ENCODE results near the gene IRF8.

The IRF8 gene

DNA sequence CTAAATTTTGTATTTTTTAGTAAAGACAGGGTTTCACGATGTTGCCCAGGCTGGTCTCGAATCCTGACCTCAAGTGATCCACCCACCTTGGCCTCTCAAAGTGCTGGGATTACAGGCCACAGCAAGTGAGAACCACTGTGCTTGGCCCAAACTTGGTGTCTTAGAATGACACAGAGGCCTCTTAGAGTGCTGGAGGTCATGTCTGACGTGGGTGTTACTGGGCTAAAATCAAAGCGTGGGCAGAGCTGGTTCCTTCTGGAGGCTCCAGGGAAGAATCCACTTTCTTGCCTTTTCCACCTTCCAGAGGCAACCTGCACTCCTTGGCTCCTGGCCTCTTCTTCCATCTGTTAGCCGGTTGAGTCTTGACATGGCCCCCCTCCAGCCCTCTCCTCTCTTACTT, 53.8 kb downstream of the IRF8 start:
- no peaks in the 10 kb centered on the region for H3K9me3 Mint-ChIP-seq
- peaks cover 8% of the 10 kb centered on the region for H3K27me3 Mint-ChIP-seq
- H3K4me3 Mint-ChIP-seq: no peak overlapping the region
- H3K36me3 Mint-ChIP-seq (ENCODE audit: insufficient read depth): peaks cover 4% of the 10 kb centered on the region
- H3K4me1 Mint-ChIP-seq: peaks cover 26% of the 10 kb centered on the region
- DNase-seq (ENCODE audit: low spot score in 2 of 2) (no peak), ATAC-seq (replicated peaks; ENCODE audit: extremely low read depth, poor library complexity, severe bottlenecking) (no peak)
- no peak overlapping the region for H3K27ac Mint-ChIP-seq (ENCODE audit: low read depth)

- DNase-seq (ENCODE audit: low spot score in 2 of 2) (no peak), ATAC-seq (replicated peaks; ENCODE audit: extremely low read depth, poor library complexity, severe bottlenecking) (no peak)
- Mint-ChIP-seq H3K36me3 (ENCODE audit: insufficient read depth) (peaks cover 2% of the 10 kb centered on the region), H3K4me3 (no peak overlapping the region), H3K27me3 (peaks cover 8% of the 10 kb centered on the region), H3K9me3 (no peaks in the 10 kb centered on the region), H3K4me1 (peaks cover 11% of the 10 kb centered on the region), H3K27ac (ENCODE audit: low read depth) (no peak overlapping the region)
Measured at GRCh38 chr16:85954927-85955519, 56.1 kb downstream of the IRF8 start.

- H3K27ac Mint-ChIP-seq (ENCODE audit: low read depth): no peak overlapping the region
- peaks cover 2% of the 10 kb centered on the region for H3K36me3 Mint-ChIP-seq (ENCODE audit: insufficient read depth)
- no peaks in the 10 kb centered on the region for H3K9me3 Mint-ChIP-seq
- peaks cover 8% of the 10 kb centered on the region for H3K27me3 Mint-ChIP-seq
- DNase-seq (ENCODE audit: low spot score in 2 of 2): no peak
- no peak overlapping the region for H3K4me3 Mint-ChIP-seq
- no peak for ATAC-seq (replicated peaks; ENCODE audit: extremely low read depth, poor library complexity, severe bottlenecking)
- H3K4me1 Mint-ChIP-seq: peaks cover 10% of the 10 kb centered on the region
Measured at GRCh38 chr16:85955566-85955965, 56.6 kb downstream of the IRF8 start.

GRCh38 chr16:85956426-85956825, 57.5 kb downstream of the IRF8 start:
- ATAC-seq (replicated peaks; ENCODE audit: extremely low read depth, poor library complexity, severe bottlenecking): no peak
- Mint-ChIP-seq H3K9me3 (no peaks in the 10 kb centered on the region), H3K4me3 (no peak overlapping the region), H3K36me3 (ENCODE audit: insufficient read depth) (peaks cover 2% of the 10 kb centered on the region), H3K27ac (ENCODE audit: low read depth) (peak overlapping the region; percentile 61), H3K4me1 (peaks cover 10% of the 10 kb centered on the region), H3K27me3 (peaks cover 8% of the 10 kb centered on the region)
- DNase-seq (ENCODE audit: low spot score in 2 of 2): no peak

DNA sequence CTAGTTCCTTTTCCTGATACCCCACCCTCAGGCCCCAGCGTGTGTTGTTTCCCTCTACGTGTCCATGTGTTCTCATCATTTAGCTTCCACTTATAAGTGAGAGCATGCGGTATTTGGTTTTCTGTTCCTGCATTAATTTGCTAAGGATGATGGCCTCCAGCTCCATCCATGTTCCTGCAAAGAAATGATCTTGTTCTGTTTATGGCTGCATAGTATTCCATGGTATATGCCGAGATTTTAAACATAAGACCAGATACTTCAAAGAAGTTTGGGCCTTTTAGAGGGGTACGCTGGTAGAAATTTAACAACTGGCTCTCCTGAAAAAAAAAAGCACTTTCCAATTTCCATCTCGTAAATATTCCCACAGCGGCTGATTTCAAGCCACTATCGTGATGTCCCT, 59.8 kb downstream of the IRF8 start:
- H3K4me3 Mint-ChIP-seq: no peak overlapping the region
- ATAC-seq (replicated peaks; ENCODE audit: extremely low read depth, poor library complexity, severe bottlenecking) (no peak), DNase-seq (ENCODE audit: low spot score in 2 of 2) (no peak)
- H3K27ac Mint-ChIP-seq (ENCODE audit: low read depth): no peak overlapping the region
- H3K27me3 Mint-ChIP-seq: peaks cover 8% of the 10 kb centered on the region
- H3K9me3 Mint-ChIP-seq: no peaks in the 10 kb centered on the region
- peaks cover 2% of the 10 kb centered on the region for H3K36me3 Mint-ChIP-seq (ENCODE audit: insufficient read depth)
- peaks cover 10% of the 10 kb centered on the region for H3K4me1 Mint-ChIP-seq

- peaks cover 8% of the 10 kb centered on the region for H3K27me3 Mint-ChIP-seq
- DNase-seq (ENCODE audit: low spot score in 2 of 2) (no peak), ATAC-seq (replicated peaks; ENCODE audit: extremely low read depth, poor library complexity, severe bottlenecking) (no peak)
- no peak overlapping the region for H3K4me3 Mint-ChIP-seq
- peaks cover 2% of the 10 kb centered on the region for H3K36me3 Mint-ChIP-seq (ENCODE audit: insufficient read depth)
- no peak overlapping the region for H3K27ac Mint-ChIP-seq (ENCODE audit: low read depth)
- H3K4me1 Mint-ChIP-seq: peaks cover 10% of the 10 kb centered on the region
- no peaks in the 10 kb centered on the region for H3K9me3 Mint-ChIP-seq
Measured at GRCh38 chr16:85959686-85960085, 60.7 kb downstream of the IRF8 start.

GRCh38 chr16:85960486-85961046, 61.6 kb downstream of the IRF8 start:
- Mint-ChIP-seq H3K4me1 (peaks cover 10% of the 10 kb centered on the region), H3K27me3 (peaks cover 8% of the 10 kb centered on the region), H3K36me3 (ENCODE audit: insufficient read depth) (peaks cover 2% of the 10 kb centered on the region), H3K4me3 (no peak overlapping the region), H3K27ac (ENCODE audit: low read depth) (no peak overlapping the region), H3K9me3 (no peaks in the 10 kb centered on the region)
- DNase-seq (ENCODE audit: low spot score in 2 of 2) (no peak), ATAC-seq (replicated peaks; ENCODE audit: extremely low read depth, poor library complexity, severe bottlenecking) (no peak)

DNA sequence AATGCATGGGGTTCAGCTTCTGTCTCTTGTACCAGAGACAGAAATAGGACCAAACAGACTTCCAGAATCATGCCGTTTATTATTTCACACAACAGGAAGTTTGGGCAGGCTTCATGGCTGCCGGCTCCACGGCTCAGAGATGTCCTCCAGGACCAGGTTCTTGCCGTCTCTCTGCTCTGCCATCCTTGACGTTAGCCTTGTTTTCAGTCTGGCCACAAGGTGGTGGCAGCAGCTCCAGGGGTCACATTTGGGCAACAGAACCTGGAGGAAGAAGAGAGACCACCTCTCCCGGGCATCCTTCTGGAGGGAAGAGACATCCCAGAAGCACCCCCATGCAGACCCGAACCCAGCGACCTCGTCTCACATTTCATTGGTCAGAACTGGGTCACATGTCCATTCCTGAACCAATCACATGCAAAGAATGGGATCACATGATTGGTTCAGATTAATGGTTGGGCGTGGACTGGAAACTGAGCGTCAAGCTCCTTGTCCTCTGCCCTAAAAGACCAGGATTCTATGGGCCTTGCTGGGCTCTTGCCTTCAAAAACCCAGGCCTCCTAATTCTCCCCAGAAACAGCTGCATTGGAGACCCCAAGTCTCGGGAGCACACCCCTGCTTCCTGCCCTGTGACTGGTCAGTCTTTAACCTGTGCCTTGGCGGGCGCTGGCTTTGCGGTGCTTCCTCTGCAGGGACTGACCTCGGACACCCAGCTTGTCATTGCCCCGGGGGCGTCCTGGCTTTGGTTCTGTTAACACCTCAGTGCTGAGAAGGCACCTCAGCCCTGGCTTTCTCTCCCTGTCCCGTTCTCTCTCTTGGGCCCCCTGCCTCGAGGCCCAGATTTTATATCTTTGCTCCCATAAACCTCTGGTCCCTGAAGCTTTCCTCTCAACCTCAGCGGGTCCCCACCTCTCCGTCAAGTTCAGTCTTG, 63.3 kb downstream of the IRF8 start:
- H3K27me3 Mint-ChIP-seq: no peaks in the 10 kb centered on the region
- no peak overlapping the region for H3K4me3 Mint-ChIP-seq
- no peaks in the 10 kb centered on the region for H3K4me1 Mint-ChIP-seq
- ATAC-seq (replicated peaks; ENCODE audit: extremely low read depth, poor library complexity, severe bottlenecking) (no peak), DNase-seq (ENCODE audit: low spot score in 2 of 2) (no peak)
- H3K36me3 Mint-ChIP-seq (ENCODE audit: insufficient read depth): no peaks in the 10 kb centered on the region
- H3K9me3 Mint-ChIP-seq: no peaks in the 10 kb centered on the region
- H3K27ac Mint-ChIP-seq (ENCODE audit: low read depth): no peak overlapping the region

DNA sequence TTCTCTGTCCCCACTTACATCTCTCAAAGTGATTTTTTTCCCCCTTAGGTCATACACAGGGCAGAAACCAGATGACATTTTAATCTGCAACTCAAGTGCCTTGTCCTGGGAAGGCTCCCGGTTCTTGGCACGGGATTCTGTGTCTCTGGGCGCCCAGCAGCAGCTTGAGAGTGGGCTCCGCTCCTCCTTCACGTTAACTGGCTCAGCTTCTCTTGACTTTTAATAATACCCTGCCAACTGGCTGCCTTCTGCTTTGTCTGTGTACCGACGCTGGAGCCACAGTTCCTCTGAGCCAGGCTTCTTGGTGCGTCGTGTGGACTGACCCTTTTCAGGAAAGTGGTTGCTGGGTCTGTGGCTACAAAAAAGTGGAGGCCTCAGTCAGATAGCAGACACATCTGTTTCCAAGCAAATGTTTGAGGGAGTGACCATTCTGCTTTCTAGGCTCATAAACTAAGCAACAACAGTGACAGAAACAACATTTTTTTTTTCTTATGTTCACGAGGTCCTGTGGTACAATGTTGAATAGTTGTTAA, 64.9 kb downstream of the IRF8 start:
- Mint-ChIP-seq H3K36me3 (ENCODE audit: insufficient read depth) (no peaks in the 10 kb centered on the region), H3K27me3 (no peaks in the 10 kb centered on the region), H3K4me1 (no peaks in the 10 kb centered on the region), H3K9me3 (no peaks in the 10 kb centered on the region), H3K27ac (ENCODE audit: low read depth) (no peak overlapping the region), H3K4me3 (no peak overlapping the region)
- no peak for DNase-seq (ENCODE audit: low spot score in 2 of 2)
- ATAC-seq (replicated peaks; ENCODE audit: extremely low read depth, poor library complexity, severe bottlenecking): no peak

DNA sequence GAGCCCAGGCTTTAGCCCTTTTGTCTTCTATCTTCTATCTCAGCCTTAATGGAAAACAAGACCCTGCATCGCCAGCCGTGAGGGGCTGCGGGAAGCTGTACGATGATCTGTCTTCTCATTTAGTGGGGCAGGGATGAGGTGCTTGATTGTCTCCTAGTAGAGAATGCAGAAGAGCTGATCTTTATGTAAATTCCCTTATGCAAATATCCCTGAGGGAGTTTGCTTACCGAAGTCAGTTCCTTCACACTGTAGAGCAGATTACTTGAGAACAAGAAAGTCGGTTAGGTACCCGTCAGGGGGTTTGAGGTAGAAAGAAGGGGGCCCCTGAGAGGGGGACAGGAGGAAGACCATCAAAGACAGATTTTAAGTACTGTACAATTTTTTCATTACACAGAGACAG, 66.2 kb downstream of the IRF8 start:
- Mint-ChIP-seq H3K27ac (ENCODE audit: low read depth) (no peak overlapping the region), H3K9me3 (no peaks in the 10 kb centered on the region), H3K4me1 (no peaks in the 10 kb centered on the region), H3K27me3 (no peaks in the 10 kb centered on the region), H3K4me3 (no peak overlapping the region), H3K36me3 (ENCODE audit: insufficient read depth) (no peaks in the 10 kb centered on the region)
- DNase-seq (ENCODE audit: low spot score in 2 of 2) (no peak), ATAC-seq (replicated peaks; ENCODE audit: extremely low read depth, poor library complexity, severe bottlenecking) (no peak)

DNA sequence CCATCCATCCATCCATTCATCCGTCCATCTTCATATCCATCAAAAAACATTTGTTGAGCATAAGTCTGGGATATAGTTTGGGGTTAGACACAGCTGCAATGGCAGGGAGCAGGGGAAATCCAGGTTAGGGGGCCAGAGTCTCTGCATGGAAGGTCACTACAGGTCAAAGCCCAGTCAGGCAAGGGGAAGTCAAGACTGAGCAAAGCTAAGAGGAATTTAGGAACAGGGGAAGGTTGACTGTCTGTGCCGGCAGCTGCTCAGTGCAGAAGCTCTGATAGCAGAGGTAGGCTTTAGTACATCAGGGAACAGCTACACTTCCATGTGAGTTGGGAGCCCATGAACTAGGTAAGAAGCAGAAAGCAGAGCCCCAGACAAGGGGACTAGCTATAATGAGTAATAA, 68.1 kb downstream of the IRF8 start:
- Mint-ChIP-seq H3K27me3 (no peaks in the 10 kb centered on the region), H3K36me3 (ENCODE audit: insufficient read depth) (no peaks in the 10 kb centered on the region), H3K9me3 (no peaks in the 10 kb centered on the region), H3K27ac (ENCODE audit: low read depth) (no peak overlapping the region), H3K4me3 (no peak overlapping the region), H3K4me1 (no peaks in the 10 kb centered on the region)
- no peak for DNase-seq (ENCODE audit: low spot score in 2 of 2)
- no peak for ATAC-seq (replicated peaks; ENCODE audit: extremely low read depth, poor library complexity, severe bottlenecking)

- Mint-ChIP-seq H3K4me1 (no peaks in the 10 kb centered on the region), H3K27ac (ENCODE audit: low read depth) (no peak overlapping the region), H3K27me3 (no peaks in the 10 kb centered on the region), H3K4me3 (no peak overlapping the region), H3K9me3 (no peaks in the 10 kb centered on the region), H3K36me3 (ENCODE audit: insufficient read depth) (no peaks in the 10 kb centered on the region)
- ATAC-seq (replicated peaks; ENCODE audit: extremely low read depth, poor library complexity, severe bottlenecking) (no peak), DNase-seq (ENCODE audit: low spot score in 2 of 2) (no peak)
Measured at GRCh38 chr16:85968041-85968920, 69.3 kb downstream of the IRF8 start.

Measured in central memory CD8-positive, alpha-beta T cell (primary cell).